ENCODE results near the gene RAD51B. TPM values are rescaled to one million over a fixed set of nuclear protein-coding genes. Genes with fewer than 3 reads are reported as not detected.

Gene RAD51B
- total RNA-seq, 1 experiment from 2014 or later = 20.0 TPM

GRCh38 chr14:68451696-68452373 lies 632.3 kb downstream of the RAD51B start:
- ChIA-PET RAD21 (ENCODE audit: low non-redundant PET in 1 of 2, low total read pairs in 2 of 2, uncharacterized antibody in 2 of 2, unreplicated experiment in 2 of 2) (no interaction called here), POLR2A (no interaction called here), CTCF (interaction anchor here (0.8 kb wide), 1 partner anchor 200 kb away, joined by 3 read pairs; no protein-coding TSS in a partner anchor)
- BruUV-seq (replicated peaks) = no TSS peak
- Histone ChIP-seq H3K27me3 (ENCODE audit: insufficient read depth, low read length) (no peaks in the 10 kb centered on the region), H4K20me1 (ENCODE audit: insufficient read depth) (no peaks in the 10 kb centered on the region), H3K36me3 (ENCODE audit: control insufficient read depth in 1 of 2, insufficient read depth in 2 of 2, low read length in 2 of 2) (no peaks in the 10 kb centered on the region), H3K9me3 (ENCODE audit: control insufficient read depth in 1 of 2, insufficient read depth in 1 of 2, low read depth in 1 of 2, low read length in 2 of 2) (no peaks in the 10 kb centered on the region), H3K27ac (ENCODE audit: low read depth, low read length) (no peak overlapping the region), H3K9ac (ENCODE audit: low read length) (no peak overlapping the region), H2AFZ (ENCODE audit: low read depth, low read length, poor library complexity, severe bottlenecking) (no peak overlapping the region), H3K9me2 (ENCODE audit: insufficient read depth) (no peaks in the 10 kb centered on the region), H3K79me2 (ENCODE audit: insufficient read depth, low read length) (no peaks in the 10 kb centered on the region), H3K4me2 (ENCODE audit: low read length) (no peak overlapping the region), H3K4me3 (replicated peaks in 1 of 2; ENCODE audit: low read depth in 1 of 2, low read length in 2 of 2) (no peak overlapping the region), H3K4me1 (ENCODE audit: control insufficient read depth in 1 of 2, insufficient read depth in 2 of 2, low read length in 2 of 2) (peaks cover 9 to 21% of the 10 kb centered on the region in 2 experiments; a peak in 2 of 4 replicates)
- ATAC-seq (no peak), DNase-seq (ENCODE audit: low read depth, low spot score) (no peak)
- TF ChIP-seq JUND (IDR thresholded peaks at IDR 0.05) (no peak), REST (IDR thresholded peaks at IDR 0.05; ENCODE audit: low read depth) (no peak), TCF7L2 (IDR thresholded peaks at IDR 0.05; ENCODE audit: borderline replicate concordance, extremely low read depth, insufficient read depth, insufficient read length) (no peak)
- TF ChIP-seq, protein P1, sequence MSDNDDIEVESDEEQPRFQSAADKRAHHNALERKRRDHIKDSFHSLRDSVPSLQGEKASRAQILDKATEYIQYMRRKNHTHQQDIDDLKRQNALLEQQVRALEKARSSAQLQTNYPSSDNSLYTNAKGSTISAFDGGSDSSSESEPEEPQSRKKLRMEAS (IDR thresholded peaks at IDR 0.05) = no peak
- intact Hi-C loops (cut with micrococcal nuclease) = no loop called here

Measured in HCT116 (cell line).